ENCODE data around the gene DUSP23.

The DUSP23 gene

DNA sequence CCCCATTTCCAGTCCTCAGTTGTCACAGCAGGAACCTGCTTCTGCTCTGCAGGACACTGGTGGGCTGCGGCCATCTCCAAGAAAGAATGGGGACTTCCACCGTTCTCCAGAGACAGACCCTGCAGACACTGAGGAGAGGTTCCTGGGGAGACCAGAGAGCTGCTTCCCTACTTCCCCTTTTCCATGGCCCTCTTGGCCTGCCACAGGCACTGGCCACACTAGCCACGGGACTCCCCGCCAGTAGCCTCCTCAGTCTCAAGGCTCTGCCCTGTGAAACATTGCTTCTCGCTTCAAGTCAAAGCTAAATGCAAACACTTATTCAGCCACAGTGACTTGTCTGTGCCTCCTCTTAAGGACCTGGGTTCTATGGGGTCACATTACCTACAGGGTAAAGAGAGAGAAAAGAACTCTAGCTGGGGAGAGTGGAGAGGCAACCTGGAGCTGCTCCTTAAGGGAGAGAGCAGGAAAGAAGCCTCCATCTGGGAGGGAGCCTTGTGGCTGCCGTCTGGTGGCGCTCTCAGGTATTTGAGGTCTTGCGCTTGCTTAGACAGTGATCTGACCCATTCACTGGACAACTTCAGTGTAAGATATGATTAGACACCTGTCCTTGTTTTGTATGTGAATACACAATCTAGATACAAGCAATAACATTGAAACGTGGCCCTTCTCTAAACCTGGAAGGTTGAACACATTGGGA is 40.6 kb downstream of the DUSP23 start:
- in situ Hi-C loops (cut with HindIII; ENCODE audit: low pct_ligation_motif_present, low pct_unique_long_range_greater_than_20kb, low sequenced_read_pairs) = no loop called here
- DNase-seq = peak; percentile 73

DNA sequence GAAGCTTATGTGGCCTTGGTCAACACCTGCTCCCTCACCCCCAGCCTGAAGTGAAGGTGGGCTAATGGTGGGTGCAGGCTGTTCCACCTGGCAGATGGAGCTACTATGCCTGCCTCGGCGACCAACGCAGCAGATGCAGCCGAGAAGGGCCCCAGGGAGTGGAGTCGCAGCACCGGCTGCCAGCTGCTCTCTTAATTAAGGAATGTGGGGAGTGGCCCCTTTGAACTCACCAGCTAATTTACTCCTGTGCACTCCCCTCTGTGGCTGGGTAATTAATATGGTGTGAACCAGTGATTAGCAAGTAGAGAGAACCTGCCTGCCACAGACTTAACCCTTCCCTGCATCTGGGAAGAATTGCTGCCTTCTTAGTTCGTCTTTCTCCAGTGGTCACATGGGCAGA is 42.6 kb downstream of the DUSP23 start:
- in situ Hi-C loops (cut with HindIII; ENCODE audit: low pct_ligation_motif_present, low pct_unique_long_range_greater_than_20kb, low sequenced_read_pairs) = no loop called here
- DNase-seq = no peak

DNA sequence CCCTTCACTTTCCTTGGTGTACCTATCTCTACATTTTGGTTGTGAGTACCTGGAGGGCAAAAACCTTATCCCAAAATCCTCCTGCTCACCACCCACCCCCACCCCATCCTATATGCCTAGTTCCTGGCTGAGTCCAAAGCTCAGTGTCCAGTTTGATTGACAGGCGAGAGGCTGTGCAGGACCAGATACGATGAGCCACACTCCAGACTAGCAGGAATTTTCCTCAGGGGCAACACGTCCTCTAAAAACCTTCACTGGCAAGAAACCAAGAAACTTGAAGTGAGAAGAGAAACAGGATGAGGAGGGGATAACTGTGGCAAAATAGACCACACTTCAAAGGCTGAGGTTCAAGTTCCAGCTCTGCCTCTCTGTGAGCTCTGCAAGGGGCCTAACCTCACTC is 44.8 kb downstream of the DUSP23 start:
- in situ Hi-C loops (cut with HindIII; ENCODE audit: low pct_ligation_motif_present, low pct_unique_long_range_greater_than_20kb, low sequenced_read_pairs) = no loop called here
- no peak for DNase-seq

DNA sequence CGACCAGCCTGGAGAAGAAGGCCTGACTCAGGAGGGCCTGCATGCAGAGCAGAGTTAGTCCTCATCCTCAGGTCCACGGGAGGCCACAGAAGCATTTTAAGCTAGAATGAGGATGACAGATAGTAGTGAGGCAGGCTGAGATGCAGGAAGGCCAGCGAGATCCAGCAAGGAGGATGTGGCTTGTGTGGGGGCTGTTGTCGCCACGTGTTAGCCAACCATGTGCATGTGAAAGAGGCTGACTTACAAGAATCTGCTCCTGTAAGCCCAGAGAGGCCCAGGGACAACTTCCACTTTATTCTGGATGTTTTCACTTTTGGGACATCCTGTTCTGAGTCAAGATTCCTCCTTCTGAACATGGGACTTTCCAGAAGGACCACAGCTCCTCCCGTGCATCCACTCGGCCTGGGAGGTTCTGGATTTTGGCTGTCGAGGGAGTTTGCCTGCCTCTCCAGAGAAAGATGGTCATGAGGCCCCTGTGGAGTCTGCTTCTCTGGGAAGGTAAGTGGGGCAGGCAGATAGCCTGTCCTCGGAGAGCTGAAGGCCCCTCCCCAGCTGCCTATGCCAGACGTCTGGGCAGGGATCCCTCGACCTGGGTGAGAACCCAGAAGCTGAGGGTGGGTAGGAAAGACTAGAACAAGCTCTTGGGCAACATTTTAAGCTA is 45.8 kb downstream of the DUSP23 start, which contains the start of gene SLAMF8:
SLAMF8 (plus strand) TSS at position 433 of the 661 bp plus-strand sequence; CDS start at position 459, 26 bp downstream.
- in situ Hi-C loops (cut with HindIII; ENCODE audit: low pct_ligation_motif_present, low pct_unique_long_range_greater_than_20kb, low sequenced_read_pairs) = no loop called here
- DNase-seq = no peak

DNA sequence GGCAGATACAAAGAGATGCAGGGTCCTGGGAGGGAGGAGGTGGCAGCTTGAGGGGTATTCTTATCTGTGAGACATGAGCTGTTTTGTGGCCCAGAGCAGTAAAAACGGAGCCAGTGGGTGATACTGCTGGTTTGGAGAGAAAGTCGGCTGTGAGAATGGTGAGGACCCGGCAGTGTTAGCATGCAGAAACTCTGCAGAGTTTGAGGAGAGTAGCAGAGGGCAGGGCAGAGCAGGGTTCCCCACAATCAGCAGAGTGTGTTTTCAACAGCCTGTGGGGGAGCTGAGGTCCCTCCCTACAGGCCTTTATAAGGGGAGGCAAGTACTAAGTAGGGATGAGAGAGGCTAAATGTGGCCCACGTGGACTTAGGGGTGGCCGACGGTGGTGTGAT is 46.3 kb downstream of the DUSP23 start:
- in situ Hi-C loops (cut with HindIII; ENCODE audit: low pct_ligation_motif_present, low pct_unique_long_range_greater_than_20kb, low sequenced_read_pairs) = no loop called here

DNA sequence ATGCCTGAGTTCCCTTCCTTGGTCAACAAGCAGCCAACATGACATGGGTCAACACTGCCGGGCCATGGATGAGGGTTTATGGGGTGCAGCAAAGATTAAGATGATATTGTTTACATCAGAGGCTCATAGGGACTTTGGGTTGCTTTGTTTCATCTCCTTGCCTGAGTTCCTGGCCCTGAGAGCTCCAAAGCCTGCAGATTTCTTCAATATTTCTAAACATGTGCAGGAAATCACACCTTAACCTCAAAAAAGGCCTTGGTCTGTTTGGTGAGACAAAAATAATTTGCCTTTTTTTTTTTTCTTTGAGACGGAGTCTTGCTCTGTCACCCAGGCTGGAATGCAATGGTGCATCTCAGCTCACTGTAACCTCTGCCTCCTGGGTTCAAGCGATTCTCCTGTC is 46.8 kb downstream of the DUSP23 start:
- DNase-seq = no peak
- in situ Hi-C loops (cut with HindIII; ENCODE audit: low pct_ligation_motif_present, low pct_unique_long_range_greater_than_20kb, low sequenced_read_pairs) = no loop called here

More for the DNA sequence above, 46.3 kb downstream of the DUSP23 start:
- no peak for DNase-seq

DNA sequence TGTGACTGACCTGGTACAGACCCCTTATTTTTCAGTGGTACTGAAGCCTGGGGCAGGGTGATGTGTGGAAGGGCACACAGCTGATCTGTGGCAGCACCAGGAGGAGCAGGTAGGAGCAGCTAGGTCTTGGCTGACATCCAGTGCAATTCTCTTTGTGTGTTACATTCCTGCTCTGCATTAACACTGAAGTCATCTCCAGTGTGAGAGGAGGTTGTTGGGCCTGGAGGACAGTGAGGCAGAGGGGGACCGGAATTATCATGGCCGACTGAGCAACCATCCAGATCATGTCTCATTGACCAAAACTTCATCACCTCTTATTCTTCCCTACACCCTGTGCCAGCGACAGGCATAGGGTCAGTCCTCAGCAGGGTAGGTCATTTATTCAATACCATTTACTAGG is 47.4 kb downstream of the DUSP23 start:
- DNase-seq = no peak
- in situ Hi-C loops (cut with HindIII; ENCODE audit: low pct_ligation_motif_present, low pct_unique_long_range_greater_than_20kb, low sequenced_read_pairs) = no loop called here

DNA sequence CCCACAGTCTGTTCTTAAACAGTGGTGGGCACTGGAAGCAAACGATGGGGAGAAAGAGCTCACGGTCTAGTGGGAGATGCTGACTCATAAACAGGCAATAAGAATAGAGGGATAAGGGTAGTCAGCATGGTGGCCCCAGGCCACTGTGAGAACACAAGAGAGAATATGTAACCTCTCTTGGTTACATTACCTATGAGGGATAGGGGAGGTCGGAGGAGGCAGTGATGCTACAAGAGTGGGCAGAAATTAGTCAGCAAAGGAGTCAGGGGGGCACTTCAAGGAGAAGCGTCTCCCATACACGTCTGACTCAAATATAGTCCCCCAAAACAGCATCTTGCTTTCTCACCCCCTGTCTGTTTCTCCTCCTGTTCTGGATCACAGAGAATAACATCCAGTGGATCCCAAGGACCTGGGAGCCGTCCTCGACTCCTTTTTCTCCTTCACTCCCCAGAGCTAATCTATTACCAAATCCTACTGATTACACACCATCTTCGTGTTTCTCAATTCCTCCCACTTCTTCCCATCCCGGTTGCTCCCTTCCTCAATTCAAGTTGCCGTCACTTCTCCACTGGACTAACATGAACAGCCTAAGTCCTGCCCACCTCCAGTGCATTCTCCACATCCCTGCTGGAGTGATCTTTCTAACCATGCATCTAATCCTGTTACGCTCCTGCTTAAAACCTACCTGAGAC is 48.0 kb downstream of the DUSP23 start:
- in situ Hi-C loops (cut with HindIII; ENCODE audit: low pct_ligation_motif_present, low pct_unique_long_range_greater_than_20kb, low sequenced_read_pairs) = no loop called here
- DNase-seq = no peak

DNA sequence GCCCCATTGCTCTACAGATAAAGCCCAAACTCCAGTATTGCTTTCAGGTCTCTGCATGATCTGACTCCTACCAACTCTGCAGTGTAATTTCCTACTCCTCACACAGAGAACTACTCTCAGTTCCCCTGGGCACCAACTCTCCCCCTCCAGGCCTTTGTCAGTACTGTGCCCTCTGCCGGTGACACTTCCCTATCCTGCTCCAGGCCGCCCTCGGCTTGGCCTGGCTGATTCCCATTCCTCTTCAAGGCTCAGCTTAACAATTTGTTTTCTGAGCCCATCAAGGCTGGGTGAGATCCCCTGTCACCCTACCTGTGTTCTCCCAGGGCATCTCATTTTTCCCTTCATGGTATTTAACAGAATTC is 48.5 kb downstream of the DUSP23 start:
- in situ Hi-C loops (cut with HindIII; ENCODE audit: low pct_ligation_motif_present, low pct_unique_long_range_greater_than_20kb, low sequenced_read_pairs) = no loop called here
- no peak for DNase-seq

DNA sequence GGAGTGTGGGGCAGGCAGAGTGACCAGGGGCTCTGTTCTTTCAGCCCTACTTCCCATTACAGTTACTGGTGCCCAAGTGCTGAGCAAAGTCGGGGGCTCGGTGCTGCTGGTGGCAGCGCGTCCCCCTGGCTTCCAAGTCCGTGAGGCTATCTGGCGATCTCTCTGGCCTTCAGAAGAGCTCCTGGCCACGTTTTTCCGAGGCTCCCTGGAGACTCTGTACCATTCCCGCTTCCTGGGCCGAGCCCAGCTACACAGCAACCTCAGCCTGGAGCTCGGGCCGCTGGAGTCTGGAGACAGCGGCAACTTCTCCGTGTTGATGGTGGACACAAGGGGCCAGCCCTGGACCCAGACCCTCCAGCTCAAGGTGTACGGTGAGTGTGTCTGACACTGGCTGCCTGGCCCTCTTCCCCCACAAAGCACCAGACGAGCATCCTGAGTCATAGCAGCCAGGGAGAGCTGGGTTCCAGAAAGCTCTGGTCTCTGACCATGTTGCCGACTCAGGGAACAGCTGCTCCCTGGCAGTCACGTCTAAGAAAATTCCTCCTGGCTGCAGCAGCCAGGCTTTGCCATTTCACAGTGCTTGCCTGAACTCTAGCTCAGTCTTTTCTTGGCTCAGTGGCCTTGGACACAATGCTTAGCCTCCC is 49.2 kb downstream of the DUSP23 start:
- no peak for DNase-seq
- in situ Hi-C loops (cut with HindIII; ENCODE audit: low pct_ligation_motif_present, low pct_unique_long_range_greater_than_20kb, low sequenced_read_pairs) = no loop called here

DNA sequence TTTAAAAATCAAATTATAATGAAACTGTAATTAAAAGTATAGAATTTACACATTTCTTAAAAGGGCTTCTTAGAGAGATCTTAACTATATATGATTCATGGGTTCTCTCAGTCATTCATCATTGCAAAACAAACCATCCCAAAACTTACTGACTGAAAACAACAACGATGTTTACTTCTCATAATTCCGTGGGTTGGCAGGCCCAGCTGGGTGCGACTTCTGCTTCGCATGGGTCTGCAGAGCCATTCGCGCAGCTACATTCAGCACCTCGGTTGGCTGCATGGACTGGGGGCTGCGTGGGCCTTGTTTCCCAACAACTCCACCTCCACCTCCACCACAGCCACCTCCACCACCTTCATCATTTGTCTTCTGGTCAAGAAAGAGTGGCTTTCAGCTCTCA is 50.0 kb downstream of the DUSP23 start:
- no peak for DNase-seq
- in situ Hi-C loops (cut with HindIII; ENCODE audit: low pct_ligation_motif_present, low pct_unique_long_range_greater_than_20kb, low sequenced_read_pairs) = no loop called here

DNA sequence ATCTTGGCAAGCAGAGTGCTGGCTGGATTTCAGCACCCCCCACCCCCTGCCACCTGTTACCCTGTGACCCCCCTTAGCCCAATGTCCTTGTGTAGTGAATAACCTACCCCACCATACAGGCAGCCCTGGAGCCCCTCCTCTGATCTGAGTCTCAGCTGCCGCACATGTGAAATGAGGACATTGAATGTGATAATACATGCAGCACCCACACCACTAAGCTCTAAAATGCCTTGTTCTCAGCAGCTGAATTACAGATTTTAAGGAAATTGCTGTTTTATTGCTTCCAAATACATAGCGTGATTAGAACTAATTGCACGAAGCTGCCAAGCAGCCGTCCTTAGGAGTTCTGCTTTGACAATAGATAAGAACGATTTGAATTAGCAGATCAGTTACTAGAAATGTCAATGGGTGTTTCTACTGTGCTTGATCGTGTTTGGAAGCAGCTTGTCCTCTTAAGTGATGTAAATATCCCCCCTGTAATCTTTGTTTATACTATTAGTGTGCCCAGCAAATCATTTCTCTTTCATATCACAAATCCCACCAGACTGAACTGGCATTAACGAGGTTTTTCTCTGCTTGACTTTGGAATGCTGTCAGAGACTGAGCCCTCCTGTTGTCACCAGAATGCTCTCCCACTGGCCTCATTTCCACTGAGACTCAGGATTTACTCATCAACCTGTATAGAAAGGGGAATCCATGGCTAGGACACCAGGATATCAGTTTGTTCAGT is 50.8 kb downstream of the DUSP23 start:
- DNase-seq = no peak
- in situ Hi-C loops (cut with HindIII; ENCODE audit: low pct_ligation_motif_present, low pct_unique_long_range_greater_than_20kb, low sequenced_read_pairs) = no loop called here

Measured in ACHN (cell line).